Thyroid gland (tissue), 4 donors: ENCODE measurements around the gene ACTL6B. TPM values are rescaled to one million over a fixed set of nuclear protein-coding genes. Genes with fewer than 3 reads are reported as not detected.
"Not testable (repeated sequence)": the region's sequence is repeated elsewhere in the genome, so short reads cannot be mapped to it uniquely, and the experiment has no call there.

ENCODE experiments used
- DNase-seq, 2 donors: peaks; one replicate each; pipeline ENCODE4 v3.0.0-alpha.2; 2019
- H3K27ac ChIP-seq, 3 donors: fragments of 200-600 bp; sonication (generic); 1 replicate in 2 of 3; 2 replicates in 1 of 3; pipeline ENCODE4 v1.5.1; 2016 to 2019; ENCODE audit warnings: mild to moderate bottlenecking in 1 of 3, moderate library complexity in 1 of 3
- H3K27me3 ChIP-seq: fragments of 200-600 bp; sonication (generic); one replicate; pipeline ENCODE4 v1.5.1; 2019
- H3K36me3 ChIP-seq, 2 donors: fragments of 200-600 bp; sonication (generic); one replicate each; pipeline ENCODE4 v1.5.1; 2016 to 2019
- H3K4me1 ChIP-seq, 2 donors: fragments of 200-600 bp; sonication (generic); one replicate each; pipeline ENCODE4 v1.5.1; 2017 to 2019
- H3K4me3 ChIP-seq, 3 donors: fragments of 200-600 bp; sonication (generic); replicated peaks in 1 of 3; 1 replicate in 2 of 3; 2 replicates in 1 of 3; pipeline ENCODE4 v1.5.1; 2016; ENCODE audit warnings: mild to moderate bottlenecking in 1 of 3
- H3K9me3 ChIP-seq: fragments of 200-600 bp; sonication (generic); one replicate; pipeline ENCODE4 v1.5.1; 2017
- CTCF ChIP-seq, 6 experiments: fragments of 200-600 bp in 3 of 6; fragments of 450-650 bp in 3 of 6; sonication (generic) in 3 of 6; IDR thresholded peaks; one replicate each; pipeline ENCODE4 v1.5.1; 2016 to 2019; ENCODE audit warnings: antibody characterized with exemption in 6 of 6, mild to moderate bottlenecking in 2 of 6, inconsistent platforms in 1 of 6, moderate library complexity in 1 of 6
- POLR2A ChIP-seq, 2 donors: fragments of 450-650 bp; IDR thresholded peaks; one replicate each; pipeline ENCODE4 v1.6.1; 2017; ENCODE audit warnings: antibody characterized with exemption in 2 of 2, mild to moderate bottlenecking in 2 of 2, moderate library complexity in 1 of 2
- WGBS, 2 donors: methylation state at CpG; one replicate each; pipeline ENCODE4 v1.1.5; 2017; 5-methylcytosine and 5-hydroxymethylcytosine counted together
- intact Hi-C: fragments of 100-400 bp; cut with DNase I; formaldehyde crosslinking; loops from one replicate; pipeline ENCODE4 v1.15.1; 2023
- total RNA-seq, 4 donors: library from RNA; depleted of rRNA; stranded (reverse); fragments of >200 nt; gene quantifications; one replicate each; pipeline ENCODE4 v1.2.3, GENCODE V29; 2016

The ACTL6B gene
- total RNA-seq: under 1 TPM in 1 of 4 donors, not detected in 3; 0.93 TPM

GRCh38 chr7:100655908-100656674 is at the start of gene ACTL6B:
Gene ACTL6B, minus strand, starts transcription at chr7:100656448. Its CDS starts 94 bp downstream, at chr7:100656354.
- Histone ChIP-seq H3K36me3 (no peaks in the 10 kb centered on the region), H3K27me3 (peaks cover 17% of the 10 kb centered on the region), H3K4me1 (peaks cover 0 to 4% of the 10 kb centered on the region in 2 donors), H3K9me3 (no peaks in the 10 kb centered on the region), H3K4me3 (no peak within 1 kb of the TSS), H3K27ac (no peak within 1 kb of the TSS)
- intact Hi-C loops: no loop called here
- no peak for TF ChIP-seq CTCF (IDR thresholded peaks at IDR 0.05)
- TF ChIP-seq POLR2A (IDR thresholded peaks at IDR 0.05): no peak
- WGBS, 2 donors: 4 to 21% methylated on average over 30 of the region's 63 CpGs
- peak; percentile 31 to 41 for DNase-seq

- no peaks in the 10 kb centered on the region for H3K9me3 ChIP-seq
- peak; percentile 72 to 74 for DNase-seq
- no peaks in the 10 kb centered on the region for H3K27me3 ChIP-seq
- 0% methylated on average over 4 of the region's 25 CpGs; no CpG with 5 or more reads in 1 of the 2 donors for WGBS, 2 donors
- peaks cover 14 to 16% of the 10 kb centered on the region in 2 donors for H3K4me1 ChIP-seq
- TF ChIP-seq CTCF (IDR thresholded peaks at IDR 0.05) (peak; percentile 75 to 90 (median 86)), POLR2A (IDR thresholded peaks at IDR 0.05) (peak in 1 of 2 donors; percentile 10)
- peak overlapping the region; percentile 86 to 92 (median 91) for H3K4me3 ChIP-seq
- peak overlapping the region; percentile 55 to 93 (median 82) for H3K27ac ChIP-seq
- intact Hi-C loops: loop anchor here (10.0 kb wide), 1 partner anchor 149 kb away; the partner anchor contains the start of gene SLC12A9
- H3K36me3 ChIP-seq: no peaks in the 10 kb centered on the region
Measured at GRCh38 chr7:100705320-100705752, 49.1 kb upstream of the ACTL6B start.

- not testable (repeated sequence) for H3K9me3 ChIP-seq, H3K27me3 ChIP-seq, DNase-seq, H3K4me1 ChIP-seq, H3K4me3 ChIP-seq, H3K36me3 ChIP-seq, H3K27ac ChIP-seq
- 61 to 65% methylated on average over 3 of the region's 3 CpGs for WGBS, 2 donors
- intact Hi-C loops: loop anchor here (10.0 kb wide), 1 partner anchor 154 kb away; the partner anchor contains the start of gene SLC12A9
Measured at GRCh38 chr7:100701089-100701488, 44.8 kb upstream of the ACTL6B start.

- H3K4me1 ChIP-seq: peaks cover 4 to 5% of the 10 kb centered on the region in 2 donors
- H3K9me3 ChIP-seq: no peaks in the 10 kb centered on the region
- WGBS, 2 donors: 84 to 85% methylated on average over 5 to 6 of the region's 6 CpGs
- DNase-seq: no peak
- H3K27me3 ChIP-seq: no peaks in the 10 kb centered on the region
- no peak overlapping the region for H3K4me3 ChIP-seq
- H3K27ac ChIP-seq: no peak overlapping the region
- intact Hi-C loops: no loop called here
- TF ChIP-seq POLR2A (IDR thresholded peaks at IDR 0.05) (no peak), CTCF (IDR thresholded peaks at IDR 0.05) (no peak)
- H3K36me3 ChIP-seq: no peaks in the 10 kb centered on the region
Measured at GRCh38 chr7:100699018-100699417, 42.8 kb upstream of the ACTL6B start.

GRCh38 chr7:100696123-100696521 is 39.9 kb upstream of the ACTL6B start:
- peaks cover 22 to 24% of the 10 kb centered on the region in 2 donors for H3K4me1 ChIP-seq
- intact Hi-C loops: no loop called here
- H3K36me3 ChIP-seq: no peaks in the 10 kb centered on the region
- H3K4me3 ChIP-seq: no peak overlapping the region
- DNase-seq: no peak
- TF ChIP-seq POLR2A (IDR thresholded peaks at IDR 0.05): no peak
- no peak for TF ChIP-seq CTCF (IDR thresholded peaks at IDR 0.05)
- H3K27me3 ChIP-seq: no peaks in the 10 kb centered on the region
- no peak overlapping the region for H3K27ac ChIP-seq
- 75 to 86% methylated on average over 6 of the region's 6 CpGs for WGBS, 2 donors
- no peaks in the 10 kb centered on the region for H3K9me3 ChIP-seq
